ENCODE results near the gene CDCP1.

GRCh38 chr3:45152307-45152706 lies 6.1 kb upstream of the CDCP1 start:
- TF ChIP-seq CTCF (IDR thresholded peaks at IDR 0.05) (no peak), POLR2A (IDR thresholded peaks at IDR 0.05) (no peak)
